Measurements from ENCODE around the gene ABCA13. TPM values are rescaled to one million over a fixed set of nuclear protein-coding genes. Genes with fewer than 3 reads are reported as not detected.

The ABCA13 gene
- total and polyA plus RNA-seq, 2 donors (not counting 3 experiments of a cell fraction or from before 2014, with no cell fraction given): 0.01 to 0.11 TPM

DNA sequence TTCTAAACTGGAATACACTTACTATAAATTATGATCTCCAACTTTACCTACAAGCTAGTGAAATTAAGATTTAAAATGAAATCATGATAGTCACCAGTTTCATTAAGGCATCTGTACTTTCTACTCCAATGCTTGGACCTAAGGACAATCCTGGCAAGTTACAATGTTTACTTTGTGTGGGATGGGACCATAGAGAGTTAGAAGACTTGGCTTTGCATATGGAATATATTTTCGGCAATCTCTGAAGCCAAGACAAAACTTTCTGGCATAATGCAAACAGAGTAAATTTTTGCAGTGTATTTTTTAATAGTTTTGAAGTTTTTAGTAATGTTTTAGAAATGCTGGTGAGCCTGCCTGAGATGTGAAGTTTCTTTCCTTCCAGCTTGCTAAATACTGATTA lies 248.9 kb downstream of the ABCA13 start:
- BruUV-seq (replicated peaks): no TSS peak
- no peak overlapping the region for H3K27ac ChIP-seq (ENCODE audit: insufficient read depth, low read depth, low read length)
- no peak for DNase-seq (ENCODE audit: low read depth, low spot score)
- no peaks in the 10 kb centered on the region for H3K36me3 ChIP-seq (ENCODE audit: control insufficient read depth in 2 of 2, extremely low read depth in 1 of 2, insufficient read depth in 2 of 2, low read length in 2 of 2)
- no peak for FAIRE-seq
- dilution Hi-C loops (cut with MboI; ENCODE audit: extremely low pct_ligation_motif_present, low sequenced_read_pairs) (no loop called here), intact Hi-C loops (cut with micrococcal nuclease) (no loop called here)
- H3K4me2 ChIP-seq (ENCODE audit: insufficient read depth, low read length): no peak overlapping the region
- H3K79me2 ChIP-seq (ENCODE audit: control insufficient read depth, insufficient read depth, low read length): no peaks in the 10 kb centered on the region
- POLR2A ChIA-PET: no interaction called here
- H4K20me1 ChIP-seq (replicated peaks; ENCODE audit: control insufficient read depth, extremely low read depth, insufficient read depth, low read length): no peaks in the 10 kb centered on the region
- no peak overlapping the region for H3K4me3 ChIP-seq (replicated peaks in 1 of 3; ENCODE audit: insufficient read depth in 1 of 3, low read depth in 1 of 3, low read length in 3 of 3)
- H3K9me1 ChIP-seq (replicated peaks; ENCODE audit: control insufficient read depth, extremely low read depth, insufficient read depth, low read length): no peaks in the 10 kb centered on the region
- H3K9me3 ChIP-seq (replicated peaks; ENCODE audit: control insufficient read depth, insufficient read depth, low read length): no peaks in the 10 kb centered on the region
- H2AFZ ChIP-seq (ENCODE audit: low read depth, low read length): no peak overlapping the region
- H3K9ac ChIP-seq (replicated peaks; ENCODE audit: extremely low read depth, insufficient read depth, low read length): no peak overlapping the region
- H3K4me1 ChIP-seq (ENCODE audit: control insufficient read depth, extremely low read depth, insufficient read depth, low read length): no peaks in the 10 kb centered on the region
- TF ChIP-seq EZH2 (IDR thresholded peaks at IDR 0.05; ENCODE audit: borderline replicate concordance, low read depth, low read length, severe bottlenecking): no peak
- H3K27me3 ChIP-seq (ENCODE audit: control insufficient read depth in 2 of 2, insufficient read depth in 2 of 2, low read length in 2 of 2): no peaks in the 10 kb centered on the region
- CTCF ChIA-PET: no interaction called here

DNA sequence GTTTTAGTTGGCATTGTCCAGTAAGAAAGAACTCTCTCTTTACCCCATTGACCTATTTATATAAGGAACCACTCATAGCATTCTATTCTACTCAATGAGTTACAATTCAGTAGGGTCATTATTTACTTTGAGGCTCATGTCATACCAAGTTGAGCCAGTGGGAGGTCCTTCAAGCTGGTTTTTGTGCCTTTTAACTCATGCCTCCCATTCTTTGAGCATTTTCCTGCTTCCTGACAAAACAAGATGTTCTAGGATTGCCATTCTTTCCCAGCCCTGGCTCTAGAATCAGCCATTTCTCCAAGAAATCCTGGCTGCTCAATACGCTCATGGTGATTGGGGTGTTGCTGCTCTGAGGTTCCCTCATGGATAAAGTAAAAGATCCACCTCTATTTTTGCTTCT lies 250.1 kb downstream of the ABCA13 start:
- no peaks in the 10 kb centered on the region for H3K4me1 ChIP-seq (ENCODE audit: control insufficient read depth, extremely low read depth, insufficient read depth, low read length)
- CTCF ChIA-PET: no interaction called here
- H3K4me3 ChIP-seq (replicated peaks in 1 of 3; ENCODE audit: insufficient read depth in 1 of 3, low read depth in 1 of 3, low read length in 3 of 3): no peak overlapping the region
- H3K9ac ChIP-seq (replicated peaks; ENCODE audit: extremely low read depth, insufficient read depth, low read length): no peak overlapping the region
- H3K4me2 ChIP-seq (ENCODE audit: insufficient read depth, low read length): no peak overlapping the region
- H3K79me2 ChIP-seq (ENCODE audit: control insufficient read depth, insufficient read depth, low read length): no peaks in the 10 kb centered on the region
- H3K27me3 ChIP-seq (ENCODE audit: control insufficient read depth in 2 of 2, insufficient read depth in 2 of 2, low read length in 2 of 2): no peaks in the 10 kb centered on the region
- H3K9me3 ChIP-seq (replicated peaks; ENCODE audit: control insufficient read depth, insufficient read depth, low read length): no peaks in the 10 kb centered on the region
- dilution Hi-C loops (cut with MboI; ENCODE audit: extremely low pct_ligation_motif_present, low sequenced_read_pairs): no loop called here
- no peaks in the 10 kb centered on the region for H3K9me1 ChIP-seq (replicated peaks; ENCODE audit: control insufficient read depth, extremely low read depth, insufficient read depth, low read length)
- FAIRE-seq (no peak), DNase-seq (ENCODE audit: low read depth, low spot score) (no peak)
- H4K20me1 ChIP-seq (replicated peaks; ENCODE audit: control insufficient read depth, extremely low read depth, insufficient read depth, low read length): no peaks in the 10 kb centered on the region
- H3K36me3 ChIP-seq (ENCODE audit: control insufficient read depth in 2 of 2, extremely low read depth in 1 of 2, insufficient read depth in 2 of 2, low read length in 2 of 2): no peaks in the 10 kb centered on the region
- H2AFZ ChIP-seq (ENCODE audit: low read depth, low read length): no peak overlapping the region
- TF ChIP-seq MYC (IDR thresholded peaks at IDR 0.05; ENCODE audit: low read depth, low read length) (no peak), JUN (IDR thresholded peaks at IDR 0.05; ENCODE audit: borderline replicate concordance, insufficient read depth, insufficient read length, low read depth) (no peak), FOS (IDR thresholded peaks at IDR 0.05; ENCODE audit: borderline replicate concordance, insufficient read depth, low read length) (no peak), GATA2 (IDR thresholded peaks at IDR 0.05; ENCODE audit: insufficient read depth, insufficient read length, low read depth, low read length) (no peak), POLR2A (IDR thresholded peaks at IDR 0.05; ENCODE audit: low read depth, low read length) (no peak), EZH2 (IDR thresholded peaks at IDR 0.05; ENCODE audit: borderline replicate concordance, low read depth, low read length, severe bottlenecking) (no peak), POLR2AphosphoS5 (IDR thresholded peaks at IDR 0.05; ENCODE audit: insufficient read depth, low read depth, low read length) (no peak)
- TF ChIP-seq, protein P1, sequence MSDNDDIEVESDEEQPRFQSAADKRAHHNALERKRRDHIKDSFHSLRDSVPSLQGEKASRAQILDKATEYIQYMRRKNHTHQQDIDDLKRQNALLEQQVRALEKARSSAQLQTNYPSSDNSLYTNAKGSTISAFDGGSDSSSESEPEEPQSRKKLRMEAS (IDR thresholded peaks at IDR 0.05; ENCODE audit: insufficient read depth, insufficient read length): no peak
- TF ChIP-seq, protein P2, sequence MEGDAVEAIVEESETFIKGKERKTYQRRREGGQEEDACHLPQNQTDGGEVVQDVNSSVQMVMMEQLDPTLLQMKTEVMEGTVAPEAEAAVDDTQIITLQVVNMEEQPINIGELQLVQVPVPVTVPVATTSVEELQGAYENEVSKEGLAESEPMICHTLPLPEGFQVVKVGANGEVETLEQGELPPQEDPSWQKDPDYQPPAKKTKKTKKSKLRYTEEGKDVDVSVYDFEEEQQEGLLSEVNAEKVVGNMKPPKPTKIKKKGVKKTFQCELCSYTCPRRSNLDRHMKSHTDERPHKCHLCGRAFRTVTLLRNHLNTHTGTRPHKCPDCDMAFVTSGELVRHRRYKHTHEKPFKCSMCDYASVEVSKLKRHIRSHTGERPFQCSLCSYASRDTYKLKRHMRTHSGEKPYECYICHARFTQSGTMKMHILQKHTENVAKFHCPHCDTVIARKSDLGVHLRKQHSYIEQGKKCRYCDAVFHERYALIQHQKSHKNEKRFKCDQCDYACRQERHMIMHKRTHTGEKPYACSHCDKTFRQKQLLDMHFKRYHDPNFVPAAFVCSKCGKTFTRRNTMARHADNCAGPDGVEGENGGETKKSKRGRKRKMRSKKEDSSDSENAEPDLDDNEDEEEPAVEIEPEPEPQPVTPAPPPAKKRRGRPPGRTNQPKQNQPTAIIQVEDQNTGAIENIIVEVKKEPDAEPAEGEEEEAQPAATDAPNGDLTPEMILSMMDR (IDR thresholded peaks at IDR 0.05; ENCODE audit: extremely low read depth in 1 of 2, insufficient read depth in 1 of 2, low read depth in 1 of 2, low read length in 2 of 2): no peak
- BruUV-seq (replicated peaks): no TSS peak
- POLR2A ChIA-PET: no interaction called here
- H3K27ac ChIP-seq (ENCODE audit: insufficient read depth, low read depth, low read length): no peak overlapping the region
- intact Hi-C loops (cut with micrococcal nuclease): no loop called here
